ENCODE data around the gene TLE1.

The TLE1 gene

DNA sequence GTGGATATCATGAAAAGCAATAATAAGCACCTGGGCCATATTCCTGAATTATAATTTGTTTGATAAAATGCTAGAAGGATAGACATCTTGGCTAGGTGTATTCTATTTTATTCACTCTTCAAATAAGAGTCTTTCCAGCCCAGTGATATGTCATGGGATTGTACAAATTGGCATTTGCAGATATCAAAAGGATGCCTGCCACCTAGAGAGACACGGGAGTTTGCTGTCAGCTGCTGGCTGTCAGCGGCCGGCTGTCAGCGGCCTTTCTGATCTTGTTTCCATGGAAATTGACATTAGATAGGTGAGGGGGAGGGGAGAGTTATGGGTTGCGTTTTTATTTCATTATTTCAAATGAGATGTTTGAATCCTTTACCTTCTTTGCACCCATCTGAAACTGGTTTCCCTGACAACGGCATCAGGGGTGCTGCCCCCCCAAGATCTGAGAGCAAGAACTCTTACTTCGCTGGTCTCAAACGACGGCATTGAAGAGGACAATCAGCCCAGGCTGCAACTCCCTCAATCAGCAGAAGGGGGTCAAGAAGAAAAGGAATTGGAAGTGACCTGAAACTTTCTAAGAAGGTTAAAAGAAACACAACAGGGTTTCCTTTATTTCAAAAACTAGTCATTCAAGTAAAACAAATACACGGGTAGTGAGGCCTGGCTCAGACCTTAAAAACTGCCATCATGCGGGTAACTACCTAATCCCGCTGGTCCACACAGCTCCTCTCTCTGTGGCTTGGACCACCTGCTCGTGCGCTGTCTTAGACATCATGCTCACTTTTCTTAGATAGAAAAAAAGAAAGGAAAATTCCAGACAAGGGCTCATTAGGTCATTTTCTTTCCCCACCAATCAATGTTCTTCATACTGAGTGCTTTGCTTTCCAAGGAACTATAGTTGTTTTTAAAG, 115.7 kb downstream of the TLE1 start:
- DNase-seq (ENCODE audit: low read depth): no peak

DNA sequence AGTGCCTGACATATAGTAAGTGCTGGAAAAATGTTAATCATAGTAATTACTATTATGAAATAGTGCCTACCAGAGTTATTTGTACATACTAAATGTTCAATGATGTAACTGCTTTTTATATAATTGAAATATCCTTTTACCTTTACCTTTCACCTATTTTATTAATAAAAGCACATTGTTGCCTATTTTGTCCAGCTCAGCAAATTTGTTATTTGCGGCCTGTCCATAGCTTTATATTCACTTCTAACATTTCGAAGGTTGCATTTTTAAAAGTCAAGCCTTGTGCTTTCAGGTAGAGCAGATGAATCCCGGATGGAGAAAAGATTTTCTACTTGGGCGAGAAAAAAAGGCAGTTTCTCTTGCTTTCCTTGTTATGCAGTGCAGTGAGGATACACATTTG, 119.3 kb downstream of the TLE1 start:
- no peak for DNase-seq (ENCODE audit: low read depth)

DNA sequence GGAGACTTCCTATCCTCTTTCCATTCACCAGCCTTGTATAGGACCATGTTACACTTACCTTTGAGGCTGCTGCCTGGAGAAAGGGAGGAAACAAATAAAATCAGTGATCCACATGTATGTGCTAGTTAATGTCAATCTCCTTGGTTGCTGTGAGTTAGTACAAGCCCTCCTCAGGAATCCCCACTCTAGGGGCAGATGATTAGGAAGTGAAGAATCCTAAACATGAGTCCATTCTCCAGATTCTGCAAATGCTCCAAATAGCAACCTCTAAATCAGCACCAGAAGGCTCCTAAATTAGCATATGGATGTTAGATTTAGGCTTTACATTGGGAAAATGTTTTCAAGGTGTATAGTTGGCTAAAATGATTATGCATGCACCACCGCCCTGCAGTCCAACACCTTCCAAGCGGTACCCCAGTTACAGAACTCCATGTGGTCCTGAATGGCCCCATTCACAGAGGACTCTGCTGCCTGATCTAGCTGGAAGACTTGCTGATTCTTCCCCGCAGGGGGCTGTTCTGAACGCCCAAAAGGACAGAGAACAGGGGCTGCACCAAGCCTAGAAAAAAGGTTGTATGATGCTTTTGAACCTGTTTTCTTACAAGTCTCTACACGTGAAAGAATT, 123.2 kb downstream of the TLE1 start:
- DNase-seq (ENCODE audit: low read depth): no peak

DNA sequence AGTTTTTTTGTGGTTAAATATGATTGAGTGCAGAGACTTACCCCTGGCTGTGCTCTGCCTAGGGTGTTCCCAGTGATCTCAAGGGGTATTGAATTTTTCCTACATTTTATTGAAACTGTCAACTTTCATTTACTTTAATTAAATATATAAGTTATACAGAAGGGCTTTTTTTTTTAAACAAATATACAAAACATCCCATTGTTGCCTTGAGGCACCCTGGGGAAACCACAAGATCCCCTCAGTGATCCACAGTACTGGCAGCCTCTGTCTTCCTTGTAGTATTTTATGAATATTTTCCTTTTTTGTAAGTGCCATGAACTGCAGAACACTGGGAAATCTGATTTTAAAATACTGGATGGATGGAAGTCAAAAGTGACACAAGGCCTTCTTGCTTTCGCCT, 123.7 kb downstream of the TLE1 start:
- DNase-seq (ENCODE audit: low read depth): no peak

DNA sequence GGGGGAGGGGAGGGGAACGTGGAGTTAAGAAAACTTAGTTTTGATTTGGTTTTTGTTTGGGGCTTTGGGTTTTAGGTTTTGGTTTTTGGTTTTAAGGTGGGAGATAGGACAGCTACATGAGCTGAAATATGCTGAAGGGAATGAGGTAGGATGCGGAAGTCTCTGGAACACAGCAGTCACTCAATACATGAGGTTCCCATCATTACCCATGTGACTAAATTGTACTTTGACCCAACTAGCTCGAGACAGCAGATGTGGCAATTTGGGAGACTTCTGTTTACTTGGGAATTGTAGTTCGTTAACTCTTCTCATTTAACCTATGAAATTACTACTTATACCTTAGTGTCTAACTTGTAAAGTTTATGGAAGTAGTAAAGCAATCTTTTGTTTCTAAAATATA, 124.2 kb downstream of the TLE1 start:
- no peak for DNase-seq (ENCODE audit: low read depth)

DNA sequence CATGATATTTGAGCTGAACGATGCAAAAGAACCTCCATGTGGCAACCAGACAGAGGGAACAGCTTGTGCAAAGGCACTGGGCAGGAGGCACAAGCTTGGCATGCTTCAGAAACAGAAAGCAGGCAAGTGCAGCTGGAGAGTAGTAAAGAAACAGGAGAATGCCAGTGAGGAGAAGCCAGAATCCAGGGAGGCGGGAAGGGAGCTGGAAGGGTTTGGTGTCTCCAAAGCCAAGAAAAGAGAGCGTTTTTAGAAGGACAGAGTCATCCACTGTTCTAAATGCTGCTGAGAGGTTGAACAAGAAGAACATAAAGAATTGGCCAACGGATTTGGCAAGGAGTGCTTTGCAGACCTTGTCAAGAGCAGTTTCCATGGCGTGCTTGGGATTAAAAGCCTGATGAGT, 124.7 kb downstream of the TLE1 start:
- DNase-seq (ENCODE audit: low read depth): no peak

DNA sequence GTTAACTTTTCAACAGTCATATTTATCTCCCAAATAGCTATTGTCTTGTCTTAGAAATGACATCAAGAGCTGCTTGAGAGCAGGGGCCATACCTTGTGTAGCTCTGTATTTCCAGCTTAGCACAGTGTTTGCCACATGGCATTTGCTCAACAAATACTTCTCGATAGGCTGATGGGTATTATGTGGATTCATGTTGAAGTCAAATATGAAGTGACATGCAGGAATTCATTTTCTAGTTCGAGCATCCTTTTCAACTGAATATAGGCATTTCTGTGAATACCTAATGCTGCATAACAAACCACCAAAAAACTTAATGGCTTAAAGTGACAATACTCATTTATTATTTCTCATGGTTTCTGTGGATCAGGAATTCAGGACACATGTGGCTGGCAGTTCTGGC, 125.6 kb downstream of the TLE1 start:
- no peak for DNase-seq (ENCODE audit: low read depth)

DNA sequence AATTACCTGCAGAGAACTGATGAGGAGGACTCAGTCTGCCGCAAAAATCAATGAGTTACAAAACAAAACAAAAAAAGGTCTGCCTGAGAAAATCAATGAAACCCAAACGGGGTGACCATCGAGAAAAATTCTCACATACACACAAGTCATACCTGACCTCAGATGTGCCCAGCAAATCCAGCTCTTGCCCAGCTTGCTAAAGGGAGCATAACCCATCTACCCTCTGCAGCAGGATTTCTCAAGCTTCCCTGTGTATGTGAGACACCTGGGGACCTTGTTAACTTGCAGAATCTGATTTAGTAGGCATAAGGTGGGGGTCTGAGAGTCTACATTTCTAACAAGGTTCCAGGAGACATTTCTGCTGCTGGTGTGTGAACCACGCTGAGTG, 126.3 kb downstream of the TLE1 start:
- no peak for DNase-seq (ENCODE audit: low read depth)

DNA sequence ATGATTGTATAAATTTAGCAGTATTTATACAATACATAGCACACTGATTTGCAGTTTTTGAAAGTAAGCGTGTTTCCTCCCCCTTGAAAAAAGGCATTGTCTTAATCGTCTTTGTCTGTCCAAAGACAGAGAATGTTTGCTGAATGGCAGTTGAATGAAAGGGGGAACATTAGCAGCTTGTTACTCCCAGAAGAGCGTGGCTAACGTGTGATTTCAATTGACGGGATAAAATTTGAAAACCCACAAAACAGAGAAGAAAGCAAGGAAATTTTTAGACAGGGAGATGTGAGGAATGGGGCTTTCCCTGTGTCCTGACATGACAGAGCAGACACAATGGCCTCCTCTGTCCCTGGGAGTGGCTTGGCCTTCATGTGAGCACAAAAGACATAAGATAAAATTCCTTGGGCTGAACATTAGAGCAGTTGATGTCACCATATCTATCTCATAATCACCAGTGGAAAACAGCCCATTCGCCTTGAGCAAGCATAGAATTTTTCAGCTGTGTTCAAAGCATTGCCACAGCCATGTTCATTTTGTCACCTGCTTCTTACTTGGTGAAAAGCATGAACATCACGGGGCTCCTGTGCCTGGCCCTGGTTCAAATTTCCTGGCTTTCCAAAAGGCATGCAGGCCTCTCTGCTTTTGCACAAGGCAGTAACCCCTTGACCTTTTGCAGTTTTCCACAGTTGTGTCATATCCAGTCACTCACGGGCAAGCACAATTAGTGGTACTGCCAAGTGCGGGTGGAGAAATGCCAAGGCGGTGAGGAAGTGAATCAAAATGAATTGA, 126.9 kb downstream of the TLE1 start:
- DNase-seq (ENCODE audit: low read depth): no peak

DNA sequence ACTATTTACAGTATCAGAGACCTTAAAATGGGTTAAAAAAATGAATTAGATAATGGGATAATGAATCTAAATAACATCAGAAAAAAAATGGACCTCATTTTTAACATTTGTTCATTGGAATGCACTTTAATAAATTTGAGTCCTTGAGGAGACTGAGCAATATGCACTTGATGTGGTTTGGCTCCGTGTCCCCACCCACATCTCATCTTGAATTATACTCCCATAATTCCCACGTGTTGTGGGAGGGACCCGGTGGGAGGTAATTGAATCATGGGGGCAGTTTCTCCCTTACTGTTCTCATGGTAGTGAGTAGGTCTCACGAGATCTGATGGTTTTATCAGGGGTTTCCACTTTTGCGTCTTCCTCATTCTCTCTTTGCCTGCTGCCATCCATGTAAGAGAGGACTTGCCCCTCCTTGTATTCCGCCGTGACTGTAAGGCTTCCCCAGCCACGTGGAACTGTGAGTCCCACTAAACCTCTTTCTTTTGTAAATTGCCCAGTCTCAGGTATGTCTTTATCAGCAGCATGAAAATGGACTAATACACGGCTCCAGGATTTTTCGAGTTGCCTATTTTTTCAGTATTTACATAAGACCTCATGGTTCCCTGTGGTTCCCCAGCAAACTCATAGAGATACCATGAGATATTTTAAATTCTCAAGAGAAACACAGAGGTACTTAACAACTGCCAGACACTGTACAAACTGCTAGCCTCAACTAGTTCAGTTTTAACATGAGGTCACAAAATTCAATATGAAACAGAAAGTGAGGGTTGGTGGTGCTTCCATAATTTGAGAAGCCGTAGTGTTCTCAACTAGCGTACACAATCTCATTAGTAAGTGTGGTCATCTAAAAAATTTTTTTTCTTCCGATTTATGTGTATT, 128.3 kb downstream of the TLE1 start:
- DNase-seq (ENCODE audit: low read depth): no peak

DNA sequence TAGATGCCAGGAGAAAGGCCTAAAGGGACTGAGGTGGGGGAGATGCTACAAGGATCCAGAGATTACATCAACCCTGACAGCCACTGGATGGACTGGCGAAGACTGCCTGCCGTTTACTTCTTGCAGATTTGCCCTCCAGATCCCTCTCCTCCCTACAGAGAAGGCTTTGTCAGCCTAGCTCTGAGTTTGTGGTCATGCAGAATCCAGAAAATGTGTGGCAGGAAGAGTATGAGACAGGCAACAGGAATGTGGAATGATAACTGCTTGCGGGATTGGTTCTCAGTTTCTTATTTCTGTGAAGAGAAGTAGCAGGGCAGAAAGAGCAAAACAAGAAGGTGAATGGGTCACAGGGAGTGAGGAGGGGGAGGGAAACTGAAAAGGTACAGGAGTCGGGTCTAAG, 129.6 kb downstream of the TLE1 start:
- no peak for DNase-seq (ENCODE audit: low read depth)

DNA sequence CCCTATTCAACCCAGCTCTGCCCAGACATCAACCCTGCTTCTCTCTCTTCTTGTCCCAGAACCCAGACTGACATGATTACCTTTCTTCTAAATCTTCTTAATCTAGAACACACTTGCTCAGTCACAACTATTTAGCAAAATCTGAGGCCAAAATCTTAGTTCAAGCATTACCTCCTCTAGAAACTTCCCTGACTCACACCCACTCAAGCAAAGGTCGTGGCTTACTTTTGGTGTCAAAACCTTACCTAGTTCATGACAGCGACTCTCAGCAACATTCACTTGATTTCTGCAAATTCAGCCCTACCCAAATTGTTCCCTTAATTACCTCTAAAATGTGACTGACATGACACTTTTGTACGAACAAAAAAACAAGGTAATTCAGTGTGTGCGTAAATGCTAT, 130.2 kb downstream of the TLE1 start:
- no peak for DNase-seq (ENCODE audit: low read depth)

DNA sequence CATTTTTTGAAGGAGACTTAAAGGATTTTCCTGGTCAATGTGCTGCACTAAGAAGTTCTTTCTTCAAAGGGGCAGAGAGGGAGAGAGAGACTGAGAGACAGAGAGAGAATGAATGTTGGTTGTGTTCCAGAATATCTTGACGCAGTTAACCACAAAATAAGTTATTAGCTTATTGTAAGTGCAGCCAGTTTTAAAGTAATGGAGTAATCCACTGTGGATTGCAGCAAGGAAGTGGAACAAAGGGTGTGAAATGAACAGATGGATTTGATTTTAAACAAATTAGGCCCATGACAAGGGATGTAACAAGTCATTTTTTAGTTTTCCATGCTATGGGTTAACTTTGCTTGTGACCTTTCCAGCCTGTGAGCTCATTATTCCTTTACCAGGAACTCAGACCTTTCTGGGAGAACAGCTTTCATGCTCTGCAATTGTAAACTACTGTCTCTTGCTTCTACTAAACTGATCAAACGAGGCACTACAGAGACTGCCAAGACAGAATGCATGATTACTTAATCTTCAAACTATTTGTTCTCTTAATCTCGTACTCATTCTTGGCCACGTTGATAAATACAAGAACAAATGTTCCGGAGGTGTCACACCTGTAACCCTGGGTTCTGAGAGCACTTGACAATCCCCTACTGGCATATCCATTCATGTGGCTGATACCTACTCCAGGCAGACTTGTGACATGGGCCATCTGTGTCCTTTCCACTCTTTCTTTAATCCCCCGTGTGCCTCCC, 131.1 kb downstream of the TLE1 start:
- DNase-seq (ENCODE audit: low read depth): no peak

DNA sequence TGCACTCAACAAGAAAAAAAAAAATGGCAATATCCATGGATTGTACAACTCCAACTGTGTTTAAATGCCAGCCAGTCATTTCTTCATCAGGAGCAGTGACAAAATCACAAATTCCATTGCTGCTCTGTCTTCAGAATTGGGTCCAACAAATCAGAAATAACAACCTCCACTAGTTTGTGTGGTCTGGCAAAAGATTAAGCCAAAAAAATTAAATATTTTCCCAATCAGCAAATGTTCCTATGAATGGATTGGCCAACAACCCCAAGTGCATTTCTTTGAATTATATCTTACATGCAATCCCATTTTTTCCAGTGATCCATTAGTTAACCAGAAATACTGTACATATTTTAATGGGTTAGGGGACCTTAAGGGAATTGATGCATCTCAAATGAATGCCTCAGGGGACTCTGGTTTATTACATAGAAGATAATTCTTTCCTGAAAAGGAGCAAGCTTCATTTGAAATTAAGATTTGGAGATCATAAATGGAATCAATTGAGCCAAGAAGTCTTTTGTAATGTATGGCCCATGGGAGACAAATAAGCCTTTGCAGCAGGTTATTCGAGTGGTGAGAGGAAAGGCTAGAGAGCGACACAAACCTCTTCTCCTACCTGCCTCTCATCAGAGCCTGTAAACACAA, 131.8 kb downstream of the TLE1 start:
- no peak for DNase-seq (ENCODE audit: low read depth)

DNA sequence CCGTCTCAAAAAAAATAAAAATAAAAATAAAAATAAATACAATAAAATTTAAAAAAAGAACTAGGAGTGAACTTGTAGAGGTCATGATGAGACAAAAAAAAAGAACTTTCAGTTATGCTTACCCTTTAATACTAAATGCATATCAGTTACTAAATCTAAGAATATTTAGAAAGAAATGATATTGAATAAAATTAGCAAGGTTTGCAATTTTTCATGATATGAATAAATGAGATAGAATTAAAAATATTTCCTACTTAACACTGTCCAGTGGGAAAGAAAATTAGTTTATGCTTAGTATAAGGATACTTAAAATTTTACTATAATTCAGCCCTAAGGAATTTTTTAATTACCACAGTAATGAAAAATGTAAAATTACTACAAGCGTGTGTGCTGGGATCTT, 132.4 kb downstream of the TLE1 start:
- DNase-seq (ENCODE audit: low read depth): no peak

DNA sequence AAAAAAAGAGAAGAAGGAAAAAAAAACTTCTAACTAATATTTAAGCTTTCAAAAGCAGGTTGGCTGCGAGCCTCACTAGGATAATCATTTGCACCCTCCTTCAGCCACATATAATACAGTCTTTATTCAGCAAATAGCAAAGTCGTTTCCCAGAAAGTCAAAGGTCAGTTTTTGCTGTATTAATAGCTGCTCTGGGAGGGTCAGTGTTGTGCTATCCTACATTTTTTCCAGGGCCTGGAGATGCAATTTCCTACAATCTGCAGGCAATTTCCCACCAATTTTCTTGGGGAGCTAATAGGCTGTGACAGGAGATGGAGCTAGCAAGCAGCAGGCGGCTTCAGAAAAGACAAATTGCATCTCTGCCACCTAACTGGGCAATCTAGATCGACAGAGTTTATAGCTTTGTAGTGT, 136.8 kb downstream of the TLE1 start:
- no peak for DNase-seq (ENCODE audit: low read depth)

DNA sequence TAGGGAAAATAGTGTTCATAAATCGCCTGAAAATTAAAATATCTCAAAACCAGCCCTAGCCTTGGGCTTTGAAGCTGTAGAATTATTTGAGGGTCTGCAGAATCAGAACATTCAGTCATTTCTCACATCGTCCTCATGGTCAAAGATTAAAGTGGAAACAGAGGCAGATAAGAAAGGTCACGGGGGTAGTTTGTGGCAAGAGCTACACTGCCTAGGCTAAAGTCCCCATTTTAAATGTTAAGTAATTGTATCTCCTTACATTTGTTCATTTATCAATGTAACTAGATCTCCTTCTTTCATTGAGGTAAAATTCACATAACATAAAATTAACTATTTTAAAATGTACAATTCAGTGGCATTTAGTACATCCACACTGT, 139.2 kb downstream of the TLE1 start:
- no peak for DNase-seq (ENCODE audit: low read depth)

DNA sequence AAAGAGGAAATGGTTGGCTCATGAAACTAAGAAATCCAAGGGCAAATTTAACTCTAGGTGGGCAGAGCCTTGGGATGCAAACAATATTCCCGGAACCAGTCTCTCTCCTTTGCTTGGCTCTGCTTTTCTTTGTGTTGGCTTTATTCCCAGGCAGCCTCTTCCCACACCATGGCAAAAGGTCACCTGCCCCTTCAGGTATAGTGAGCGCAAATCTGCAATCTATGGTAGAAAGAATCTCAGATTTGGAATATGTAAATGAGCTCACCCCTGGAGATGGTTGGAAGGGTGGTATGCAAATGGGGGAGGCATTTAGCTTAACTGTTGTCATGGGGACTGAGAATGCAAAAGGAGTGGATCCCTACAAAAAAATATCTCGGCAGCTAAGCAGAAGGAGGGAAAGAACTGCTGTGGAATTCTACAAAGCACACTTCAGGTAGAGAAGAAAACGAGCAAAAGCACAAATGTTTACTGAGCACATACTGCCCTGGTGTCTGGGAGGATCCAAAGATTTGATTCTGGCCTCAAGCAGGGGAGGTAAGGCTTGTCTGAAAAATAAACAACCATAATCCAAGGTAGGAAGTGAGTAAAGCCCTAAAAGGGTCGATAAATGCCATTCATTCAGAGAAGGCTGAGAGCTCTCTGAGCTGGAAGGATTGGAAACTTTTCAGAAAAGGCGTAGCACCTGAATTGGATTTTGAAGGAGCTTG, 139.7 kb downstream of the TLE1 start:
- no peak for DNase-seq (ENCODE audit: low read depth)

DNA sequence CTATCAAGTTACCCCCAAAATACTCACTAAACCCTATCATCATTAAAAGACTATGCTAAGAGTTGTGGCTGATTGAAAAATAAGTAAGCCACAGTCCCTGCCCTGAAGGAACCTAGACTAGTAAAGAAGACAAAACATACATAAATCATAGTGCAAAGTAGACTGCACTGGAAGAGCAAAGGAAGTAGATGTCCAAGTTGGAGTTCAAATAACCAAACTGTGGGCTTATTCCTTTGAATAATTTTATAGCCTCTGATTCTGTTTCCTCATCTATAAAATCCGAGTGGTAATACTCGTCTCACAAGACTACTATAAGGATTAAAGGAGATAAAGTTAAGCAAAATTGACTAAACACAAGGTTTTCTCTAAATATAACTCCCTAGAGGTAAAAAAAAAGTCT, 140.4 kb downstream of the TLE1 start:
- DNase-seq (ENCODE audit: low read depth): no peak

DNA sequence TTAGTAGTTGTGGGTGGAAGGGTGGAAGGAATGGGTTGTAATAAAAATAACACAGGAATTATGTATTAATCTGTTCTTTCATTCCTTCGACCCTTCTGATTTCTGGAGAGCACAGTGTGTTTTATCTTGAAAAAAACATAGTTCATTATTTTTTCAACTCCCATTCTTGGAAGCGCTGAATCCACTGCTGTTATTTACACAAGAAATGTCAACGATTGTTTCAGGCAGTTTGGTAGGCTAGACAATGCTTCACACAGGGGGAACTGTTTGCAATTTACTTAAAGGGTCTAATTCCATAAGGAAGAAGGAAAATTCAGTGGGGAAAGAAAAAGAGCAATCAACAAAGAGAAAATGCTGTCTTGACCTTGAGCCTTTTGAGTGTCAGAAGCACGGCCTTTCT, 142.9 kb downstream of the TLE1 start:
- DNase-seq (ENCODE audit: low read depth): no peak

Data from stimulated activated CD8-positive, alpha-beta memory T cell treated with anti-CD3 and anti-CD28 coated beads, Interleukin-4, amount 100 ng/mL, for 24 hours (primary cell).